Measurements from ENCODE around the gene TNFAIP8L2.

DNA sequence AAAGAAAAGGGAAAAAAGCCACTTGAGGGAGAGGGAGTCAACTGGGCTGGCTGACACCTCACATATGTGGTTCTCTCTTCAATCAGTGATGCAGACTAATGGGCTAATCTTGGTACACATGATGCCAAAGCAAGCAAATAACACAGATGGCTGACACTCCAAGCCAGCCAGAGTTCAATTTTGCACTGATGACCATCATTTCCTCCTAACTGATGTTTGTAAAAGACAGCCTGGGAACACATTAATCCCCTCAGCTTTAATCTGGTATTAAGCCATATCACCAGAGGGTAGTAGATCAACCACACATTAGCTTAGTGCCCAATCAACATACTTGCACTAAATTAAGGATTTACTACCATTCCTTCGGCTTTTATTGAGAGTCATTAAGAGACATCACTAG is 30.8 kb downstream of the TNFAIP8L2 start:
- no peak for TF ChIP-seq POLR2A (IDR thresholded peaks at IDR 0.05)
- TF ChIP-seq, protein P1, sequence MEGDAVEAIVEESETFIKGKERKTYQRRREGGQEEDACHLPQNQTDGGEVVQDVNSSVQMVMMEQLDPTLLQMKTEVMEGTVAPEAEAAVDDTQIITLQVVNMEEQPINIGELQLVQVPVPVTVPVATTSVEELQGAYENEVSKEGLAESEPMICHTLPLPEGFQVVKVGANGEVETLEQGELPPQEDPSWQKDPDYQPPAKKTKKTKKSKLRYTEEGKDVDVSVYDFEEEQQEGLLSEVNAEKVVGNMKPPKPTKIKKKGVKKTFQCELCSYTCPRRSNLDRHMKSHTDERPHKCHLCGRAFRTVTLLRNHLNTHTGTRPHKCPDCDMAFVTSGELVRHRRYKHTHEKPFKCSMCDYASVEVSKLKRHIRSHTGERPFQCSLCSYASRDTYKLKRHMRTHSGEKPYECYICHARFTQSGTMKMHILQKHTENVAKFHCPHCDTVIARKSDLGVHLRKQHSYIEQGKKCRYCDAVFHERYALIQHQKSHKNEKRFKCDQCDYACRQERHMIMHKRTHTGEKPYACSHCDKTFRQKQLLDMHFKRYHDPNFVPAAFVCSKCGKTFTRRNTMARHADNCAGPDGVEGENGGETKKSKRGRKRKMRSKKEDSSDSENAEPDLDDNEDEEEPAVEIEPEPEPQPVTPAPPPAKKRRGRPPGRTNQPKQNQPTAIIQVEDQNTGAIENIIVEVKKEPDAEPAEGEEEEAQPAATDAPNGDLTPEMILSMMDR (IDR thresholded peaks at IDR 0.05 in 4 of 5, conservative IDR thresholded peaks at IDR 0.05 in 1 of 5): no peak

Measured in gastrocnemius medialis (tissue), 4 donors.